Activated CD8-positive, alpha-beta memory T cell treated with anti-CD3 and anti-CD28 coated beads for 1 hour (primary cell): ENCODE results near the gene ARID3C.
A peak's percentile ranks its signal among the peaks of the same experiment; 100 is the strongest.
"Not testable (repeated sequence)": the region's sequence is repeated elsewhere in the genome, so short reads cannot be mapped to it uniquely, and the experiment has no call there.

Source experiments
- DNase-seq, 2 donors: peaks; one replicate each; pipeline ENCODE4 v3.0.0-alpha.2; 2020; ENCODE audit warnings: low read depth in 1 of 2; ENCODE audit errors: extremely low read depth in 1 of 2

ARID3C gene

GRCh38 chr9:34653151-34654072 is 24.5 kb upstream of the ARID3C start:
- DNase-seq: no peak

DNA sequence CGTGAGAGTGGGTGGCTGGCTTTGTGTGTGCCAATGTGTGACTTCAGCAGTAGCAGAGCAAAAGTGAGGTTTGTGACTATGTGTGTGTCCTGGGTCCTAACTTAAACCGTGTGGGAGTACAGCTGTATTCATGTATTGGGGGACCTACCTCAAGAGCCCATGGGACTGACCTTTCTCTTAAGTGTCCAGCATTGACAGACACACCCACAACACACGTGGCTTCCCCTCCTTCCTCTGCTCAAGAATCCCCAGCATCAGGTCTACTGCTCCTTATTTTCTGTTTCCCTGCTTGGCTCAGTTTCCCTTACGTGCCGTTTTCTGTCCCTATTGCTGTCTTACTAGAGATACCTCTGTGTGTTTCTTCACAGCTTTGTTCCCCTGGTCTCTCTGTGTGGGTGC is 23.7 kb upstream of the ARID3C start:
- no peak for DNase-seq

- DNase-seq: no peak
These were observed 23.2 kb upstream of the ARID3C start, which contains the start of gene IL11RA for GRCh38 chr9:34651876-34652601. IL11RA (plus strand) TSS chr9:34652185; CDS start chr9:34655218, 3,033 bp downstream.

DNA sequence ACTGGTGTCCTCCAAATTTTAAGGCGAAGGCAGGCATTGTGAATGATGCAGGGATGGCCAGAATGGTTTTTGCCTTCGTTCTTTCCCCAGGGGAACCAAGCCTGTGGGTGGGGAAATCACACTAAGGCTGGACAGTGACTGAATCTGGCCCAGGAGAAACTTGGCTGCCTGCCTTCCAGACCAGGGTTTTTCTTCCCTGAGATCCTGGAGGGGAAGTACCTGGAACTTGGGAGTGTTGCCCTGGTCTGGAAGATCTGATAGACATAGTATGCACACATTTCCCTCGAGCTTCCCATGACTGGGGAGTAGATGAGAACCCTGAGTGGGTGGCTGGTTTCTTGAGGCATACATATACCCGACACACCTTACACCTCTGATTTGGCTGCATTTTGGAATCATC is 22.5 kb upstream of the ARID3C start:
- no peak for DNase-seq

- DNase-seq: no peak
These were observed 21.9 kb upstream of the ARID3C start for GRCh38 chr9:34650816-34651215.

DNA sequence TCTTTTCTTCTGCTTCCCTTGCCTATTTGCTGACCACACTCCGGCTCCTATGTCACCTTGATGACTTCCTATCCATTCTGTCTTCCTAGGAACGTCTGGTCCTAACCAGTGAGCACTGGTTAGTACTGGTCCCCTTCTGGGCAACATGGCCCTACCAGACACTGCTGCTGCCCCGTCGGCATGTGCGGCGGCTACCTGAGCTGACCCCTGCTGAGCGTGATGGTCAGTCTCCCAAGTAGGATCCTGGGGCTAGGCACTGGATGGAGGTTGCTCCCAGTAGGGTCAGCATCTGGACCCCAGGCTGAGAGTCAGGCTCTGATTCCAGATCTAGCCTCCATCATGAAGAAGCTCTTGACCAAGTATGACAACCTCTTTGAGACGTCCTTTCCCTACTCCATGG is 19.8 kb upstream of the ARID3C start:
- no peak for DNase-seq

DNA sequence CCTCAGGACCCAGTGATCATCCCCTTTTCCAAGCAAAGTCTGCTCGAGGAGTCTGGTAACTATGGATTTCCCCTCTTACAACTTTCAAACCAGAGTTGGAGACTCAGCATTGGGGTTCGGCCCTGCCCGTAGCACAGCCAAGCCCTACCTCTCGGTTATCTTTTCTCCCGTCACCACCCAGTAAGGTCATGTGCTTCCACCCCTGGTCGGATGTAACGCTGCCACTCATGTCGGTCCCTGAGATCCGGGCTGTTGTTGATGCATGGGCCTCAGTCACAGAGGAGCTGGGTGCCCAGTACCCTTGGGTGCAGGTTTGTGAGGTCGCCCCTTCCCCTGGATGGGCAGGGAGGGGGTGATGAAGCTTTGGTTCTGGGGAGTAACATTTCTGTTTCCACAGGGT is 18.8 kb upstream of the ARID3C start:
- no peak for DNase-seq

- DNase-seq: no peak
These were observed 18.2 kb upstream of the ARID3C start for GRCh38 chr9:34647084-34647403.

GRCh38 chr9:34646211-34647083 is 17.6 kb upstream of the ARID3C start, which contains the start of gene GALT:
GALT (plus strand) TSS chr9:34646675; CDS start chr9:34646705, 30 bp downstream.
- DNase-seq: peak; percentile 94 to 96

GRCh38 chr9:34644766-34645314 is 16.0 kb upstream of the ARID3C start:
- no peak for DNase-seq

- DNase-seq: no peak
These were observed 13.8 kb upstream of the ARID3C start for GRCh38 chr9:34642679-34643078.

- not testable (repeated sequence) for DNase-seq
These were observed 10.5 kb upstream of the ARID3C start for GRCh38 chr9:34639322-34639721.

- no peak for DNase-seq
These were observed 9.2 kb upstream of the ARID3C start for GRCh38 chr9:34638138-34638445.

DNA sequence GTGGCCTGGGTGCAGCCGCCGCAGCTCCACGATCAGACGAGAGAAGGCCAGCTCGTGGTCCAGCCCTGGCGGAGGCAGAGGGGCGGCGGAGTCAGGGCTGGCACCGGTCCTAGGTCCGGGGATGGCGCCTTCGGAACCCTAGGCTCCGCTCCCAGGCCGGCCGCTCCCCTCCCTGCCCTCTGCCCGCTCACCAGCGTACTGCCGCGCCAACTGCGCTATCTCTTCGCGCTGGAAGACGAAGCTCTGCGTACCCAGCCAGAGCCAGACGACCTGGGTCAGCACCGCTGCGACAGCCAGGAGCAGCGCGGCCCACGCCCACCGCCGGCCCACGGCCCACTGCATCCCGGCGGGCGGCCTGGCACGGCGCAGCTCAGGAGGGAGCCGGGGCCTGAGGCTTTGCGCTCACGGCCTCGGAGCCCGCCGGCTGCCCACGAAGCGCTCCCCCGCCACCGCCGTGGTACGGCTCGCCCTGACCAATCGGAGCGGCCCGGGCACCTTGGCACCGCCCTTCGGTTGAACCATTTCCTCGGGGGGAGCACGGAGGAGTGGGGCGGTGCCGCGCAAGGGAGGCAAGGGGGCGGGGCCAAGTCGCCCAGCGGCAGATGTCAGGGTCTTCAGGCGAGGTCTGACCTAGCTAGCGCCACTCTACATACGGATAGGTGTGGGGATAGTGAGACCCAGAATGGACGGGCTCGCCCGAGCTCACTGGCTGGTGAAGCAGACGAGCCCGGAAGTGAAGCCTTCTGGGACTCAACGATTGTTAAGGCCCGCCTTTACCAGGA is 8.7 kb upstream of the ARID3C start, which contains the start of gene SIGMAR1:
SIGMAR1 (minus strand) TSS at position 432 of the 782 bp plus-strand sequence; CDS start at position 342, 90 bp downstream.
- DNase-seq: peak; percentile 71 to 88

GRCh38 chr9:34636791-34637355 is 8.0 kb upstream of the ARID3C start:
- no peak for DNase-seq

- DNase-seq: no peak
These were observed 6.7 kb upstream of the ARID3C start for GRCh38 chr9:34635556-34635955.

- DNase-seq: no peak
These were observed 5.8 kb upstream of the ARID3C start for GRCh38 chr9:34634551-34635248.

DNA sequence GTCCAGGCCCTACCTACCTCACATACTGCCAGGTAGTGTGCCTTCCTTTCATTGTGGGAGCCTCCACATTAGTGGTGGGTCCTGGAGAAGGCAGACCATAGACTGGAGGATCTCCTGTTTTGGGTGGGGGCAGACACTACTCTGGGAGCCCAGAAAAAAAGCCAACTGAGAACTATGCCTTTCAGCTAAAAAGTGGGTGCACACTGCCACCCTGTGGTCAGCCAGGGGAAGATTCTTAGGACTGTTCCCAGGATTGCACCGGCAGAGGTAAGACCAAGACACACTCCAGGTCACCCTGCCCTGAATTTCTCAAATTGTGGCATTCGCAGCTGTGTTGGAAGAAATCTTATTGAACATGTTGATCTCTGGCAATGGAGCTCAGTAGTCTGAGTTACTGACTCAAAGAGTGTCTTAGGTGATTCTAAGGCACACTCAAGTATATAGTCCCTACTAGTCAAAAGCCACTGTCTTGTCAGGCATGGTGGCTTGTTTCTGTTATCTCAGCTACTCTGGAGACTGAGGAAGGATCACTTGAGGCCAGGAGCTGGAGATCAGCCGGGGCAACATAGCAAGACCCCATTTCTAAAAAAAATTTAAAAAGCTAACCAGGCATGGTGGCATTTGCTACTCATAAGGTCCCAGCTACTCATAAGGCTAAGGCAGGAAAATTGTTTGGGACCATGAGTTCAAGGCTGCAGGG is 5.1 kb upstream of the ARID3C start:
- DNase-seq: peak; percentile 55 to 65
